ENCODE results near the gene OR2T35. TPM values are rescaled to one million over a fixed set of nuclear protein-coding genes. Genes with fewer than 3 reads are reported as not detected.

The OR2T35 gene
- total RNA-seq, 1 donor from 2014 or later: not detected

- TF ChIP-seq CTCF (conservative IDR thresholded peaks at IDR 0.05): no peak
- peaks cover 22% of the 10 kb centered on the region for H3K9me3 Mint-ChIP-seq
- H3K4me3 Mint-ChIP-seq: no peak overlapping the region
- no peak for DNase-seq (ENCODE audit: low read depth, low spot score)
- no peak overlapping the region for H3K27ac Mint-ChIP-seq (ENCODE audit: unreplicated experiment)
- no peaks in the 10 kb centered on the region for H3K36me3 Mint-ChIP-seq (ENCODE audit: low read depth)
- H3K27me3 Mint-ChIP-seq (ENCODE audit: low read depth): no peaks in the 10 kb centered on the region
- no peaks in the 10 kb centered on the region for H3K4me1 Mint-ChIP-seq
These were observed 23.3 kb downstream of the OR2T35 start for GRCh38 chr1:248621770-248622169.

- Mint-ChIP-seq H3K27ac (ENCODE audit: unreplicated experiment) (no peak overlapping the region), H3K9me3 (peaks cover 38% of the 10 kb centered on the region), H3K4me1 (no peaks in the 10 kb centered on the region), H3K27me3 (ENCODE audit: low read depth) (no peaks in the 10 kb centered on the region), H3K36me3 (ENCODE audit: low read depth) (no peaks in the 10 kb centered on the region), H3K4me3 (no peak overlapping the region)
- no peak for DNase-seq (ENCODE audit: low read depth, low spot score)
- peak; percentile 42 for TF ChIP-seq CTCF (conservative IDR thresholded peaks at IDR 0.05)
These were observed 26.2 kb downstream of the OR2T35 start for GRCh38 chr1:248618878-248619277.

- Mint-ChIP-seq H3K9me3 (peaks cover 38% of the 10 kb centered on the region), H3K4me1 (no peaks in the 10 kb centered on the region), H3K27ac (ENCODE audit: unreplicated experiment) (no peak overlapping the region), H3K27me3 (ENCODE audit: low read depth) (no peaks in the 10 kb centered on the region), H3K36me3 (ENCODE audit: low read depth) (no peaks in the 10 kb centered on the region), H3K4me3 (no peak overlapping the region)
- no peak for DNase-seq (ENCODE audit: low read depth, low spot score)
- TF ChIP-seq CTCF (conservative IDR thresholded peaks at IDR 0.05): no peak
These were observed 27.0 kb downstream of the OR2T35 start for GRCh38 chr1:248618119-248618518.

GRCh38 chr1:248613742-248614141 lies 31.3 kb downstream of the OR2T35 start:
- no peak for DNase-seq (ENCODE audit: low read depth, low spot score)
- H3K4me3 Mint-ChIP-seq: no peak overlapping the region
- no peaks in the 10 kb centered on the region for H3K4me1 Mint-ChIP-seq
- H3K27me3 Mint-ChIP-seq (ENCODE audit: low read depth): no peaks in the 10 kb centered on the region
- peaks cover 8% of the 10 kb centered on the region for H3K36me3 Mint-ChIP-seq (ENCODE audit: low read depth)
- TF ChIP-seq CTCF (conservative IDR thresholded peaks at IDR 0.05): no peak
- H3K9me3 Mint-ChIP-seq: peaks cover 29% of the 10 kb centered on the region
- H3K27ac Mint-ChIP-seq (ENCODE audit: unreplicated experiment): no peak overlapping the region

- H3K36me3 Mint-ChIP-seq (ENCODE audit: low read depth): peaks cover 11% of the 10 kb centered on the region
- H3K4me1 Mint-ChIP-seq: no peaks in the 10 kb centered on the region
- no peak overlapping the region for H3K4me3 Mint-ChIP-seq
- TF ChIP-seq CTCF (conservative IDR thresholded peaks at IDR 0.05): no peak
- no peaks in the 10 kb centered on the region for H3K27me3 Mint-ChIP-seq (ENCODE audit: low read depth)
- H3K27ac Mint-ChIP-seq (ENCODE audit: unreplicated experiment): no peak overlapping the region
- no peak for DNase-seq (ENCODE audit: low read depth, low spot score)
- peaks cover 25% of the 10 kb centered on the region for H3K9me3 Mint-ChIP-seq
These were observed 33.1 kb downstream of the OR2T35 start for GRCh38 chr1:248611883-248612414.
